ENCODE data around the gene HTR2B.
"Not testable (repeated sequence)": the region's sequence is repeated elsewhere in the genome, so short reads cannot be mapped to it uniquely, and the experiment has no call there.

The HTR2B gene

GRCh38 chr2:231069379-231070054 is 55.3 kb downstream of the HTR2B start:
- no peak for DNase-seq

GRCh38 chr2:231068525-231069222 is 56.2 kb downstream of the HTR2B start:
- no peak for DNase-seq

GRCh38 chr2:231067531-231067930 is 57.3 kb downstream of the HTR2B start:
- DNase-seq, result not testable (repeated sequence)

GRCh38 chr2:231065966-231066365 is 58.9 kb downstream of the HTR2B start:
- DNase-seq, result no peak

GRCh38 chr2:231063347-231063746 is 61.5 kb downstream of the HTR2B start:
- no peak for DNase-seq

GRCh38 chr2:231062776-231063175 is 62.1 kb downstream of the HTR2B start:
- DNase-seq, result no peak

- no peak for DNase-seq
Measured at GRCh38 chr2:231059756-231060155, 65.1 kb downstream of the HTR2B start.

GRCh38 chr2:231058761-231059550 is 65.9 kb downstream of the HTR2B start:
- no peak for DNase-seq
